ENCODE measurements around the gene PDE1A. TPM values are rescaled to one million over a fixed set of nuclear protein-coding genes. Genes with fewer than 3 reads are reported as not detected.
"Not testable (repeated sequence)": the region's sequence is repeated elsewhere in the genome, so short reads cannot be mapped to it uniquely, and the experiment has no call there.

PDE1A gene
- total RNA-seq, 1 experiment from 2014 or later, result 0.36 TPM

DNA sequence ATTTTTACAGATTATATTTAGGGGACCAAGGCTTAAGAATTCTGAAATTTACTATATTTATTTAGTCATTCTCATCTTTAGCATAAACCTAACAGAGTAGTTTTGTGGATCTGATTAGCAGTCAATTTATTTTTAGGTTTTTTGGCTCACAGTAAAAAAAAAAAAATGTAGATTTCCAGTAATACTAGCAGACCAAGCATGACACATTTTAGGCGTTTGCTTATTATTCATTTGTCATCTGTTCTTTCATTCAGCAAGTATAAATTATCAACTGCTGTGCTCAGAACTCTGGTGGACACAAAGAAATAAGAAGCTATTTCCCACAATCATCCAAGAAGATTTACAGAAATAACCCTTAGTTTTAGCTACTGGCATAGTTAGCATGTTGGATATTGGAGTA, 20.6 kb downstream of the PDE1A start:
- no peak for DNase-seq (ENCODE audit: low read depth)

DNA sequence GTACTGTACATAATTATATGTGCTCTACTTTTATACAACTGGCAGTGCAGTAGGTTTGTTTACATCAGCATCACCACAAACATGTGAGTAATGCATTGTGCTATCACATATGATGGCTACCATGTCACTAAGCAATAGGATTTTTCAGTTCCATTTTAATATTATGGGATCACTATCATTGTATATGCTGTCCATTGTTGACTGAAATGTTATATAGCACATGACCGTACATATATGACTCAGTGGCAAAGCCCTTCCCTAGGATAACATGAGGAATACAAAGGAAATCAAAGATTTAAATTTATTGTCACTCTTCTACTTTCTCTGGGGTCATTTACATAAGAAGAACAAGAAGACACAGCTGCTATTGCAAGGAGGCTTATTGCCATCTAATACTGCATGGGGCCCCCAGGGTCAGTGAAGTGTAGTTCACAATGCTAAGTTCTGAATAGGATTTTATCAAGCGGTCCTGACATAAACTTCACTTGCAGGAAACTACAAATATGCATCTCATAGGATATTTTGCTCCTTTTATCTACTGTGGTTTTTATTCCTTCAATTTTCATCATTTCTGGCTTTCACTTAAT, 21.8 kb downstream of the PDE1A start:
- DNase-seq (ENCODE audit: low read depth), result no peak

DNA sequence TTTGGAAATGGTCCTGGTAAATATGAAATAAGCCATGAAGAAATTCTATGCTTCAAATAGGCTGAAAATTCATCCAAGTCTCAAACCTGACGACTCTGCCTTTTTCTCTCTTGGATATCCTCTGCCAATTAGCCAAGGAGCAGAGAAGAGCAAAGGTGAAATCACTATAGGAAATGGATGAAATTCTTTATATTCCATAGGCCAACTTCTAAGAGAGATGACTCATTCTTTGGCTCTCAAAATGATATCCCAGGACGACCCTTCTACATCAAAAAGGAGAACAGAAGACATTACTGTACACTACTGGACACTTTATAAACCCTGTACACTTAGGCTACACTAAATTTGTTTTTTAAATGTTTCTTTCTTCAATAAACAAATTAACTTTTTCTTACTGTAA, 22.7 kb downstream of the PDE1A start:
- DNase-seq (ENCODE audit: low read depth), result no peak

DNA sequence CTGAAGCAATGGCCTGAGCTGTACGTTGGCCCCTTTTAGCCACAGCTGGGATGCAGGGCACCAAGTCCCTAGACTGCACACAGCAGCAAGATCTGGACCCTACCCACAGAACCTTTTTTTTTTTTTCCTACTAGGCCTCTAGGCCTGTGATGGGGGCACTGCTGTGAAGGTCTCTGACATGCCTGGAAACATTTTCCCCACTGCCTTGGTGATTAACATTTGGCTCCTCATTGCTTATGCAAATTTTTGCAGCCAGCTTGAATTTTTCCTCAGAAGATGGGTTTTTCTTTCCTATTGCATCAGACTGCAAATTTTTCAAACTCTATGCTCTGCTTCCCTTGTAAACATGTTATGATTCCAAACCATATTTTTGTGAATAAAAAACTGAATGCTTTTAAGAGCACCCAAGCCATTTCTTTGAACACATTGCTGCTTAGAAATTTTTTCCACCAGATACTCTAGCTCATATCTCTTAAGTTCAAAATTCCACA, 33.5 kb downstream of the PDE1A start:
- no peak for DNase-seq (ENCODE audit: low read depth)

DNA sequence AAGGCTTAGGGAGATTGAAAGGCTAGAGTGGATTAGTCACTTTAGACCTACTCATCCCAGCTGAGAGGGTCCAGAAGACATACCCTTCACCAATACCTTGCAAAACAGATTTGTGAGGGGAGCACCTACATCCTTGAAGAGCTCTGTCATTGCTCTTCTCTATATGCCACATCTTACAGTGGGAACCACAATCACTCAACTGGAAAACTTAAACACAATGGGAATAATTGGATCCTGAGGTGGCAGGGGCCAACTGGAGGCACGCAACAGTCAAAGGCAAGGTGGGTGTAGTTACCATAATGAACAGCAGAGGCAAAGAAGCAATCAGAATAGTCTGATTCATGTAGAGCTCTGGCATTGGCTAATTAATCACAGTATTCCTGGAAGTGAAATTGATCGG, 35.4 kb downstream of the PDE1A start:
- no peak for DNase-seq (ENCODE audit: low read depth)

DNA sequence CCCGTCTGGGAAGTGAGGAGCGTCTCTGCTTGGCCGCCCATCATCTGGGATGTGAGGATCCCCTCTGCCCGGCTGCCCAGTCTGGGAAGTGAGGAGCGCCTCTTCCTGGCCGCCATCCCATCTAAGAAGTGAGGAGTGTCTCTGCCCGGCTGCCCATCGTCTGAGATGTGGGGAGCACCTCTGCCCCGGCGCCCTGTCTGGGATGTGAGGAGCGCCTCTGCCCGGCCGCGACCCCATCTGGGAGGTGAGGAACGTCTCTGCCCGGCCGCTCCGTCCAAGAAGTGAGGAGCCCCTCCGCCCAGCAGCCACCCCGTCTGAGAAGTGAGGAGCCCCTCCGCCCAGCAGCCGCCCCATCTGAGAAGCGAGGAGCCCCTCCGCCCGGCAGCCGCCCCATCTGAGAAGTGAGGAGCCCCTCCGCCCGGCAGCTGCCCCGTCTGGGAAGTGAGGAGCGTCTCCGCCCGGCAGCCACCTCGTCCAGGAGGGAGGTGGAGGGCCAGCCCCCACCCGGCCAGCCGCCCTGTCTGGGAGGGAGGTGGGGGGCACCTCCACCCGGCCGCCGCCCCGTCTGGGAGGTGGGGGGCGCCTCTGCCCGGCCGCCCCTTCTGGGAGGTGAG, 40.5 kb downstream of the PDE1A start:
- DNase-seq (ENCODE audit: low read depth), result not testable (repeated sequence)

DNA sequence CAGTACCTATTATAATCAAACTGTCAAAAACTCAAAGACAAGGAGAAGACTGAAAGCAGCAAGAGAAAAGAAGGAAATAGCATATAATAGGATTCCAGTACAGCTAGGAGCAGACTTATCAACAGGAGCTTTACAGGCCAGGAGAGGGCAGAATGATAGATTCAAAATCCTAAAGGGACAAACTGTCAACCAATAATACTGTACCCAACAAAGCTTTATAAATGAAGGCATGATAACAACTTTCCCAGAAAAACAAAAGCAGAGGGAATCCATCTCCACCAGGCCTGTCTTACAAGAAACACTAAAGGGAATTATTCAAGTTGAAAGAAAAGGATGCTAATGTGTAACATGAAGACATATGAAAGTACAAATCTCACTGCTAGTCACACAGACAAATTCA, 42.0 kb downstream of the PDE1A start:
- no peak for DNase-seq (ENCODE audit: low read depth)

DNA sequence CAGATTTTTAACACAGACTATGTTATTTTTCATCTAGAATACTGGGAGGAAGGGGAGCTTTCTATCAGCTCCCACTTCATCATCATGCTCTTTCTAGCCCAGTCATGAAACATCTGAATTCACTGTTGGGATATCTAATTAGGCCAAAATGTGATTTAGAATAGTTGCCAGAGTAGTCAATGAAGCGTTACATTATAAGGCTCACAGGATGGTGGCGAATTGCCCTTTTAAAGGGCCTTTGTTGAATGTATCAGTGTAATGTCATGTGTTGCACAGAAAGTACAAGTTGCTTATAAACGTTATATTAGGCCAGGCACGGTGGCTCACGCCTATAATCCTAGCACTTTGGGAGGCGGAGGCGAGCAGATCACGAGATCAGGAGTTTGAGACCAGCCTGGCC, 45.6 kb downstream of the PDE1A start:
- no peak for DNase-seq (ENCODE audit: low read depth)

DNA sequence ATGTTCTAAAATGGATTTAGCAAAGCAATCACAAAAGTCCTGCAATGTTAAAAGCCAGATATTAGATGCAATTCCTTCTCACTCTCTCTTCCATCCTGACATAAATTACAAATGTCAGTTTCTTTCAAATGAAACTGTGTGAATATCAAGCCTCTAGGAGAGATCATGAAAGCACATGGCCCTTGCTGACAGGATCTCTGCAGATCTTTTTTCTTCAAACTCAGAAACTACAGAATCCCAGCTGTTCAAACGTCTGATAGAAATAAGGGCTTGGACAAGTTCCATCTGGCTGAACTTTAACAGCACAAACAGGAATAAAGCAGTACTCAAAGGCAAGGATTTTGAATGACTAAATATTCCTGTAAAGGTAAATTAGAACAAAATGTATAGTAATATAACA, 47.6 kb downstream of the PDE1A start:
- DNase-seq (ENCODE audit: low read depth), result peak; percentile 11

DNA sequence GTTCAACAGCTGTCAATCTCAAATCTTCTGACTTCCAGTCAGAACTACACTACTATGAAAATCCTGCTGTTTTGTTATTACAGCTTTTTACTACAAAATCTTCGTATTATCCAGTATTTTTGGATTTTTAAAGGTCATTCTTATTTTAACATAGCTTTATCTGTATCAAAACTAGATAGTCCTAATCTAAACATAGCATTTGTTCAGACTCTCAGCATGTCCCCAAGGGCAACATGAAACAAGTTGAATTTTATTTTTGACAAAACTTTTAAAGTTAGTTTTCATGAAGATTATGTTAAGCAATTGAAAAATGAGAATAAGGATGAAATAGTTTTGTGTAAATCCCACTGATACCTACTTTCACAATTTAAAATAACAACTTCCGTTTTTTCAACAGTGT, 48.1 kb downstream of the PDE1A start:
- no peak for DNase-seq (ENCODE audit: low read depth)

DNA sequence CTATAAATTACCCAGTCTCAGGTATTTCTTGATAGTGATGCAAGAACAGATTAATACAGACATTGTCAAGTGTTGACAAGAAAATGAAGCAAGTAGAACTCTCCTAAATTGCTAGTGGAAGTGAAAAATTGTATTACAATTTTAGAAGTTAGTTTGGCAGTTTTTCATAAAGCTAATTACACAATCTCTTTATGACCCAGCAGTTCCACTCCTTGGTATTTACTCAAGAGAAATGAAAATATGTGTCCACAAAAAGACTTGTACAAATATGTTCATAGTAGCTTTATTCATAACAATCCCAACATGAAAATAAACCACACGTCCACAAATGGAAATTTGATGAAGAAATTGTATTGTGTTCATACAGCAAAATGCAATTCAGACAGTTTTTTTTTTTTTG, 49.4 kb downstream of the PDE1A start:
- no peak for DNase-seq (ENCODE audit: low read depth)

DNA sequence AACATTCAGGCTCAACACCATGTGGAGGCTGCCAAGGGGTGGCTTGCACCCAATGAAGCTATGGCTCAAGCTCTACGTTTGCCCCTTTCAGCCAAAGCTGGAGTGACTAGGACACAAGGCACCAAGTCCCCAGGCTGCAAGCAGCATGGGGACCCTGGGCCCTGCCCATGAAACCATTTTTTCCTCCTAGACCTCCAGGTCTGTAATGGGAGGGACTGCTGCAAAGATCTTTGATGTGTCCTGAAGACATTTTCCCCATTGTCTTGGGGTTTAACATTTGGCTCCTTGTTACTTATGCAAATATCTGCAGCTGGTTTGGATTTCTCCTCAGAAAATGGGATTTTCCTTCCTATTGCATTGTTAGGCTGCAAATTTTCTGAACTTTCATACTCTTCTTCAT, 51.0 kb downstream of the PDE1A start:
- no peak for DNase-seq (ENCODE audit: low read depth)

DNA sequence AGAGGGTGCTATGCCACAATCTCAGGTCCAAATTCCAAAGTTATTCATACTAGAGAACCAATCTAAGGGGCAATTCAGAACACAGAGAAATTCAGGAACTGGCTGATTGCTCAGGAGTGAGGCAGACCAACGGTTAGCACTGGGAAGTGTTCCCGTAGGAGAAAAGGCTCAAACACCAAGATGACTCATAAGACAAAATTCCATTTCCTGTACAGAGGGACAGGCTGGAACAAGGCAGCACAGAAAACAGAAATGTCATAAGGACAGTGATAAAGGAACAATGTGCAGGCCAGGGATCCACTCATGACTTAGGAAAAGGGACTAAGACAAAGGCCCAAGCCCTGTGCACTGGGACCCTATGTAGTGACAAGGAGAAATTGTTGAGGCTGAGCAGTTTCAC, 54.2 kb downstream of the PDE1A start:
- DNase-seq (ENCODE audit: low read depth), result peak; percentile 90

DNA sequence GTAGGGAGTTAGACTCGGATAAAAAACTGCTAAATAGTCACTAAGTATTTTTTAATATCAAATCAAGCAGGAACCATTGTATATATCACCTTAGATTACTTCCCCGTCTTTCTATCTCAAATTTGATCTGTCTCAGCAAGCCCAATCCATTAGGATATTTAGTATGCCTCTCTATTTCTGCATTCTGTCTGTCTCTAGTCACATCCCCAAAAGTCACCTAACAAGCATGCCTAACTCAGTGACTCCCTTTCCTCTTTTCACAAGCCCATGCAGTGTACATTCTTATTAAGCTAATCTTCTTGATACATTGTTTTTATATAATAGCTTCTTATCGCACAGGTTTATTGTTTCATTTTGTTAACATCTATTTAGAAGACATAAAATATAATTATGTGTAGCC, 57.8 kb downstream of the PDE1A start:
- DNase-seq (ENCODE audit: low read depth), result no peak

DNA sequence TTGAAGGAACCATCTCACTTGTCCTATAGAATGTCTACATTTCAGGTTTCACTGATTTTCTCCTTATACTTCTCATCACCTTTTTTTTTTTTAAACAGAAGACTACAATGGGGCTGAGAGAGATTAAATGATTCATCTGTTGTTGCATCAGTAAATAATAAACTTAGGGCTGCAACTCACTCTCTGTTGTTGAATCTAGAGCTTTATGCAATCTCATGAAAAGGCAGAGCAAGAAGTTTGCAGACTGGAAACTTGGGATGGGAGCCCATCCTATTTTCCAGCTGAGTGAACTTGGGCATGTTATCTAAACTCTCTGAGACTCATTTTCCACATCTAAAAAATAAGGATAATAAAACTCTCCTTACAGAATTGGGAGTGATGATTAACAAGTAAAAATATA, 58.4 kb downstream of the PDE1A start:
- DNase-seq (ENCODE audit: low read depth), result no peak

DNA sequence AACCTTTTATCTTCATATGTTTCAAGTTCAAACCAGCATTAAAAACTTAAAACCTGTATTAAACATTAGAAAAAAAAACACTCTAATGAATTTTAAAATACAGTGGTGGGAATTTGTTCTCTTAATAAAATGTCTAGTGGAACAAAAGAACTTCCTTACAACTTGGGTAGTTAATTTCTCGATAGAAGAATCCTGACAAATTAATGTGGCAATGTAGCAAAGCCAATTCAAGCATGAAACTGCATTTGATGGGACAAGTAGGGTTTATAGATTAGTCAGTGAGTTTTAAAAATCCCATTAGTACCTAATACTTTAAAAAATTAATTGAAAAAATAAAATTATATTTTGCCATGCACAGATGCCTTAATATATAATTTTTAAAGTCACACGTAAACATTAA, 59.4 kb downstream of the PDE1A start:
- no peak for DNase-seq (ENCODE audit: low read depth)

DNA sequence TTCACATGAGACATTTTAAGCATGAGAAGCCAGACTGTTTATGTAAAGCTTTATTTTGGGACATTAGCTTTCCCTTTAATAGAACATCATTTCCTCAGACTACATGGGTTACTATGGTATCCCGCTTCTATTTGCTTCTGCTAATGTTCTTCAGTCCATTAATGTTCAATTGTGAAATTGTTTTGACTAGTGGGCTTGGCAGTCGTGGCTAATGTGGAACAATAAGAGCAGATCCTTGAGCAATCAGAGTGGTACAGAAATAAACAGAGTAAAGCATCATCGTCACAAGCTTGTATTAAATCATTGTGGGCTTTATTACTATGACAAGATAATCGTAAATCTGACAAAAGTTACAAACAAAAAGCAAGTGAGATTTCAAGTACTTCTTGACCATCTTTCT, 60.2 kb downstream of the PDE1A start:
- peak; percentile 5 for DNase-seq (ENCODE audit: low read depth)

DNA sequence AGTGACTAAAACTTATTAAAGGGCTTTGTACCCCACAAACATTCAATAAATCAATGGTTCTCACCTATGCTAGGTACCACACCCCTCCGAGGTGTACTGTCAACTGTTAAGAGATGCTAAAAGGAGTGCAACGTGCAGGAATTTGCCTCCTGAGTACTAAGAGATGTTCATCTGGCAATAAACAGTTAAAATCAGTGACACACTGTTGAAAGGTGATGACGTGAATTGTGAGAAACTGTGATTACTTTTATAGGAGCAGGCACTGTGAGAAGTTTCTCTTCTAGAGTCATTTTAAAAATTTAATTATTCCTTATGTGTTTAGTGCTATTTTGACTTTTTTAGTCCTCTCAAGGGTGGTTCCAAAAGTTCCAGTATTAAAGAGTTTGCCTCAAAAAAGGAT, 61.0 kb downstream of the PDE1A start:
- no peak for DNase-seq (ENCODE audit: low read depth)

DNA sequence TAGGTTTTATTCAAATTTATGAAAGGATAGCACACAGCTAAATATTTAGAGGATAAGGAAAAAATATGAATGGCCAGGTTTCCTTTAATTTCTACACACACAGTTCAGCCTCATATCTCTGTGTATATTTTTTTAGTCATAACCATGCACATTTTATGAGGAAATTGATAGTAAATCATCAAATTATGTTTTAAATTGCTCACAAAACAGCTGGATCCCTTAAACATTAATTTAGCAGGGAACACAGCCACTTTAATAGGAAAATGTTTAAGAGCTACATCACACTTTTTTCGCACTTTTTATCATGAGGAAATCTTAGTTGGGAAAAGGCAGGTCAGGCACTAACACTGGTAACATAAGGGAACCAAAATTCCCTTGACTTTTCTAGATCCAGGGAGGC, 65.4 kb downstream of the PDE1A start:
- no peak for DNase-seq (ENCODE audit: low read depth)

DNA sequence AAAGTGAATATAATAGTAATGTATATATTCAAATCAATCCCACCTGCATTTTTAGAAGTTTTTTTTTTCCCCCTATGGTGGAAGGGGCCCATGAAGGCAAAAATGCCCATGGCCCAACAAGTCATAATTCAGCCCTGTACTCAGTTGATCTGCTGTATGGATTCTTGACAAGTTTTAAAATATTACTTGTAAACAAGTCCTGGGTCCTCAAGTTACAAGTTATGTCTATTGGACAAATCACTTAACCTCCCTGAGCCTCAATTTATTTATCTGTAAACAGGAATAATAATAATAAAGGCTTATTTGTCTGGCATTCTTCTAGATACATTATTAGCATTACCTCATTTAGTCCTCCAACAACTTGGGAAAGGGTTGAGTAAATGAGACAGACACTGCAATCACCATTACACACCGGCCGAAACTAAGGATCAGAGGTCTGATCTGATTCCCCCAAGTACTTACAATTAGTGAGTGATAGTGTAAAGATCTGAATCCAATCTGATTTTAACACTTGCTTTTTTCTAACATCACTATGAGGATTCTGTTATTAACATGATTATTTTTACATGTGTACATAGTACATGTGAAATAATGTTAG, 66.1 kb downstream of the PDE1A start:
- no peak for DNase-seq (ENCODE audit: low read depth)

DNA sequence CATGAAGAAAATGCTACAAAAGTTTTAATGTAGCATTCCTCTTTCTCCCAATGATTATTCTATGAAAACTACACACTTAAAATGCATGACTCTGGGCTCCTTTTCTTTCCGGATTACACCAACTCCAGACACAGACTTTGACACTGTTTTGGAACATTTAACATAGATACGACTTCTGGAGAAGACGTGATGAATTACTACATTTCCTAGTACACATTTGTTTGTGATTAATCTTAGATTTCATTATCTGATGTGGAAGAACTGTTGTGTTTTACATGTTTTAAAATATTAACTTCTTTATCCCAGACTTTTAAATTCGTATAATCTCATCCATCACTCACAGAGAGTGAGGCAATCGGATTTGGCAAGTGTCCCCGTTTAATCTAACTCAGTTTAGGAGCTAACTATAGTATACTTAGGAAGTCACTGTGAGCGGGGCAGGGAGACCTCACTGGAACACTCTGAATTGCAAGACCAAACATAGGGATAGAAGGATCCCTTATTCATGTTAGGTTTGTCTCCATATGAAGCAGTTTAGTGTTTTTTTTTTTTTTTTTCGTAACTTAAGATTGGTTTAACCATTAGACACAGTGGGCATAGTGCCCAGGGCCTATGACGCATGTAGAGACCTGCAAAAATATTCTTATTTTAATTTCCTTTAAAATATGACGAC, 66.7 kb downstream of the PDE1A start:
- peak; percentile 11 for DNase-seq (ENCODE audit: low read depth)

DNA sequence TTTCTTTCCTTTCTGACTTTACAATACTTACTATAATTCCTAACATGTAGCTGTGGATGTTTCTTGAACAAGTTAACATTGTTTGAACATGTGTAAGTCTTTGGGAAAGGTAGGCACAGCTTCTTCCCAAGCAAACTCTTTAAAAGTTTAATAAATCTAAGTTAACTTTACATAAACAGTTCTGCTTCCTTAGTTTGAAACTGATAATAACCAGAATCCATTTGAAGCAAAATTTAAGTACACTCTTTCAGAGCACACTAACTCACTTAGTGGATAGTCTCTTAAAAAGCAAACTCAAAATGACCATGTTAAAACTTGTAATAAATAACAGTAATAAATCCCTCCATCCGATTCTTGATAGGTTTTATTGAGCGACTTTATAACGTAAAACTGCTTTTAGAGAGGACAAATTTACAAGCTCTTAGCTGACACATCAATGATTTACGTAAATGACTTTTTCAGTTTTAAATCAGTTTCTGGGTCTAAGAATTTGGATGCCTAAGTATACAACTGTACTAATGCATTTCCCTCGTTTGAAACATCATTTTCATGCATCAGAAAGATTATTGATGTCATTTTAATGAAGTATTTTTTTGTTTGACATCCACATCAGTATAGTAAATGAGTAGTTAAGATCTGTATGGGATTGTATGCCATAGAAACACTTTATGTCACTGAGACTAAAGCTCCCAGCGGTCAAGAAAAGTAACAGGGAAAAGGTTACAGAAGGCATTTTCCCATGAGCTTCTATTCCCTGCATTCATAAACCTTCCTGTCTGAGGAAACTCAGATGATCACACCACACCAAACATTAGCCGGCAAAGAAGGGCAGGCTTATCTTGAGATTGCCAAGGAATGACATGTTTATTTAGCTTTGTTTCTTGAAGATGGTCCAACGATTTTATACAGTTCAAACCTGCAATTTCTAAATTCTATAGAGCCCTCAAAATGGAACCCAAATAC, 67.5 kb downstream of the PDE1A start:
- DNase-seq (ENCODE audit: low read depth), result no peak

Data from RPMI7951 (cell line).